Body of pancreas (tissue), 4 donors: ENCODE measurements around the gene GATAD2A. TPM values are rescaled to one million over a fixed set of nuclear protein-coding genes. Genes with fewer than 3 reads are reported as not detected.

Experiments used
- ATAC-seq: fragments of 150-250 bp; one replicate; pipeline ENCODE4 v1.9.1; 2016
- DNase-seq, 4 donors: peaks; one replicate each; pipeline ENCODE4 v3.0.0-alpha.2; 2019
- H3K27ac ChIP-seq, 4 donors: fragments of 200-600 bp; sonication (generic); 1 replicate in 3 of 4; 2 replicates in 1 of 4; pipeline versions ENCODE4 v1.5.1 to v1.6.1; 2016 to 2019; ENCODE audit warnings: mild to moderate bottlenecking in 1 of 4, mixed read lengths in 1 of 4, moderate library complexity in 1 of 4
- H3K27me3 ChIP-seq, 2 donors: fragments of 200-600 bp; sonication (generic); one replicate each; pipeline ENCODE4 v1.6.0; 2016; ENCODE audit warnings: mild to moderate bottlenecking in 1 of 2
- H3K36me3 ChIP-seq, 2 donors: fragments of 200-600 bp; sonication (generic); replicated peaks in 1 of 2; 2 replicates each; pipeline ENCODE4 v1.5.1; 2016; ENCODE audit warnings: low read depth in 2 of 2; ENCODE audit not compliant: insufficient read depth in 1 of 2
- H3K4me1 ChIP-seq: fragments of 200-600 bp; sonication (generic); one replicate; pipeline ENCODE4 v1.6.0; 2016
- H3K4me3 ChIP-seq, 2 donors: fragments of 200-600 bp; sonication (generic); 1 replicate in 1 of 2; 2 replicates in 1 of 2; pipeline ENCODE4 v1.5.1; 2016 to 2019
- H3K9me3 ChIP-seq, 3 donors: fragments of 200-600 bp; sonication (generic); 1 replicate in 2 of 3; 2 replicates in 1 of 3; pipeline ENCODE4 v1.5.1; 2016
- POLR2A ChIP-seq, 3 donors: fragments of 450-650 bp; IDR thresholded peaks; one replicate each; pipeline ENCODE4 v1.6.1; 2016; ENCODE audit warnings: antibody characterized with exemption in 3 of 3, mild to moderate bottlenecking in 2 of 3
- WGBS, 2 donors: methylation state at CpG; one replicate each; pipeline ENCODE4 v1.1.5; 2017; 5-methylcytosine and 5-hydroxymethylcytosine counted together
- intact Hi-C: fragments of 100-400 bp; cut with DNase I; formaldehyde crosslinking; loops from one replicate; pipeline ENCODE4 v1.15.1; 2023
- total RNA-seq, 2 donors: library from RNA; depleted of rRNA; stranded (reverse); fragments of >200 nt; gene quantifications; one replicate each; pipeline ENCODE4 v1.1.0, GENCODE V29; 2016
- TF ChIP-seq, protein P1 (sequence below), 7 experiments: fragments of 450-650 bp in 4 of 7; fragments of 200-600 bp in 3 of 7; sonication (generic) in 3 of 7; IDR thresholded peaks; one replicate each; pipeline ENCODE4 v1.5.1; 2016 to 2019; ENCODE audit warnings: antibody characterized with exemption in 7 of 7

Gene GATAD2A
- total RNA-seq, 2 donors from 2014 or later, result 30.0 to 35.8 TPM

DNA sequence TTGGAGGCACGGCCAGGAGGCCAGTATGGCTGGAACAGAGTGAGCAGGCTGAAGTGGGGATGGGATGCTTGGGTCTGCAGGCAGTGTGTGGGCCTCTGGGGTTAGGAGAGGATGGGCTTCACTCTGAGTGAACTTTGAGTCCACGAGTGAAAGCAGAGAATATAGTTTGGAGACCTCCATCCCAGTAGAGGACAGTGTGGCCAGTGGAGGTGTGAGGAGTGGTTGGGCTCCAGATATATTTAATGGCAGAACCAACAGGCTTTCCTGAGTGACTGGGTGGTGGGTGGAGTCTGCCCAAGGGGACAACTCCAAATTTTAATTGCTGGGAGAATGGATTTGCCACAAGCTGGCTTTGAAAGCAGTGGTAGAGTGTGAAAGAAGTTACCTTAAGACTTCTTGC lies 27.3 kb downstream of the GATAD2A start:
- no peak for DNase-seq
- H3K27me3 ChIP-seq, result no peaks in the 10 kb centered on the region
- 84 to 86% methylated on average over 2 of the region's 2 CpGs for WGBS, 2 donors
- H3K36me3 ChIP-seq, result no peaks in the 10 kb centered on the region
- intact Hi-C loops, result no loop called here
- H3K4me3 ChIP-seq, result no peak overlapping the region
- ATAC-seq, result no peak
- no peaks in the 10 kb centered on the region for H3K9me3 ChIP-seq
- H3K27ac ChIP-seq, result no peak overlapping the region
- TF ChIP-seq, protein P1, sequence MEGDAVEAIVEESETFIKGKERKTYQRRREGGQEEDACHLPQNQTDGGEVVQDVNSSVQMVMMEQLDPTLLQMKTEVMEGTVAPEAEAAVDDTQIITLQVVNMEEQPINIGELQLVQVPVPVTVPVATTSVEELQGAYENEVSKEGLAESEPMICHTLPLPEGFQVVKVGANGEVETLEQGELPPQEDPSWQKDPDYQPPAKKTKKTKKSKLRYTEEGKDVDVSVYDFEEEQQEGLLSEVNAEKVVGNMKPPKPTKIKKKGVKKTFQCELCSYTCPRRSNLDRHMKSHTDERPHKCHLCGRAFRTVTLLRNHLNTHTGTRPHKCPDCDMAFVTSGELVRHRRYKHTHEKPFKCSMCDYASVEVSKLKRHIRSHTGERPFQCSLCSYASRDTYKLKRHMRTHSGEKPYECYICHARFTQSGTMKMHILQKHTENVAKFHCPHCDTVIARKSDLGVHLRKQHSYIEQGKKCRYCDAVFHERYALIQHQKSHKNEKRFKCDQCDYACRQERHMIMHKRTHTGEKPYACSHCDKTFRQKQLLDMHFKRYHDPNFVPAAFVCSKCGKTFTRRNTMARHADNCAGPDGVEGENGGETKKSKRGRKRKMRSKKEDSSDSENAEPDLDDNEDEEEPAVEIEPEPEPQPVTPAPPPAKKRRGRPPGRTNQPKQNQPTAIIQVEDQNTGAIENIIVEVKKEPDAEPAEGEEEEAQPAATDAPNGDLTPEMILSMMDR (IDR thresholded peaks at IDR 0.05), result no peak
- TF ChIP-seq POLR2A (IDR thresholded peaks at IDR 0.05), result no peak
- peaks cover 17% of the 10 kb centered on the region for H3K4me1 ChIP-seq

- no peaks in the 10 kb centered on the region for H3K36me3 ChIP-seq
- H3K27me3 ChIP-seq, result no peaks in the 10 kb centered on the region
- H3K9me3 ChIP-seq, result no peaks in the 10 kb centered on the region
- TF ChIP-seq POLR2A (IDR thresholded peaks at IDR 0.05), result no peak
- TF ChIP-seq, protein P1 (IDR thresholded peaks at IDR 0.05), result no peak
- ATAC-seq (no peak), DNase-seq (no peak)
- H3K27ac ChIP-seq, result peak overlapping the region in 1 of 4 donors; percentile 66
- intact Hi-C loops, result no loop called here
- no peak overlapping the region for H3K4me3 ChIP-seq
- H3K4me1 ChIP-seq, result peaks cover 17% of the 10 kb centered on the region
- 57 to 61% methylated on average over 3 of the region's 3 CpGs for WGBS, 2 donors
These were observed 28.3 kb downstream of the GATAD2A start for GRCh38 chr19:19433666-19434213.

GRCh38 chr19:19434483-19435045 lies 29.1 kb downstream of the GATAD2A start:
- peak; percentile 59 for ATAC-seq

DNA sequence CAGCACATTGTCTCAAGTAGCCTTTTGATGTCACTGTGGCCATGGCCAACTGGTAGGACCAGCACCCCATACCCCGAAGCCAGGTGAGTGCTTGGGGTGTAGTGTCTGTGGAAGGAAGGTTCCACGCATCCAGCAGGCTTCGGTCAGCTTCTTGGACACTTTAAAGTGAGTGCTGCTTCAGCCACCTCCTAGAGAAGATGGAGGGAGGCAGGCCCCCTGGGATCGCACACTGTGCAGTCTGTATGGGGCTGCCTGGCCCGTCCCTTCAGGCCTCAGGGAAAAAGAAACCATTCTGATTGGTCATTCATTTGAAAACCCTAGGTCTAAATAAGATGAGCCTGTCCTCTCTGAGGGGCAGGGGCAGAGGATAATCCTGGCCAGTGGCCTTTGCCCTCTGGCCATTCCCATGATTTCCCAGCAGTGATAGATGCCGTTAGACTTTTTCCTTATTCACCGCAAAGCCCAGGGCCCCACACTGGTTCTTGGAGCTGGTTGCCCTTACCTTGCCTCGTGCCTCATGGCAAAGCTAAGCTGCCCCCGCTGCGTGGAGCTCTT lies 30.7 kb downstream of the GATAD2A start:
- ATAC-seq (no peak), DNase-seq (no peak)
- intact Hi-C loops, result no loop called here
- Histone ChIP-seq H3K9me3 (no peaks in the 10 kb centered on the region), H3K36me3 (no peaks in the 10 kb centered on the region), H3K4me1 (peaks cover 17% of the 10 kb centered on the region), H3K27ac (no peak overlapping the region), H3K27me3 (no peaks in the 10 kb centered on the region), H3K4me3 (no peak overlapping the region)
- WGBS, 2 donors, result 86 to 100% methylated on average over 4 to 10 of the region's 10 CpGs
- TF ChIP-seq, protein P1 (IDR thresholded peaks at IDR 0.05), result no peak
- no peak for TF ChIP-seq POLR2A (IDR thresholded peaks at IDR 0.05)

More at GRCh38 chr19:19434483-19435045, 29.1 kb downstream of the GATAD2A start:
- Histone ChIP-seq H3K4me1 (peaks cover 17% of the 10 kb centered on the region), H3K27me3 (no peaks in the 10 kb centered on the region), H3K36me3 (no peaks in the 10 kb centered on the region), H3K4me3 (no peak overlapping the region), H3K9me3 (no peaks in the 10 kb centered on the region), H3K27ac (peak overlapping the region in 2 of 4 donors; percentile 63 to 66)
- peak; percentile 22 to 50 (median 42) for DNase-seq
- WGBS, 2 donors, result 31 to 40% methylated on average over 7 to 8 of the region's 8 CpGs
- intact Hi-C loops, result no loop called here
- TF ChIP-seq, protein P1 (IDR thresholded peaks at IDR 0.05), result no peak
- no peak for TF ChIP-seq POLR2A (IDR thresholded peaks at IDR 0.05)
